ENCODE measurements around the gene NVL.
"Not testable (repeated sequence)": the region's sequence is repeated elsewhere in the genome, so short reads cannot be mapped to it uniquely, and the experiment has no call there.

NVL gene

GRCh38 chr1:224329842-224330753 lies at the start of gene NVL:
NVL (minus strand) TSS chr1:224330172; CDS start chr1:224330127, 45 bp downstream.
- DNase-seq: peak; percentile 76

- no peak for DNase-seq
These were observed 49.1 kb upstream of the NVL start for GRCh38 chr1:224378855-224379631.

GRCh38 chr1:224377676-224378006 lies 47.7 kb upstream of the NVL start:
- peak; percentile 48 for DNase-seq

- peak; percentile 11 for DNase-seq
These were observed 45.1 kb upstream of the NVL start for GRCh38 chr1:224375059-224375458.

GRCh38 chr1:224373008-224373590 lies 43.1 kb upstream of the NVL start:
- DNase-seq: no peak

- no peak for DNase-seq
These were observed 38.4 kb upstream of the NVL start for GRCh38 chr1:224368409-224368808.

GRCh38 chr1:224359207-224359606 lies 29.2 kb upstream of the NVL start:
- DNase-seq: no peak

GRCh38 chr1:224358237-224358636 lies 28.3 kb upstream of the NVL start:
- no peak for DNase-seq

GRCh38 chr1:224357626-224358124 lies 27.7 kb upstream of the NVL start:
- no peak for DNase-seq

- DNase-seq: peak; percentile 85
These were observed 27.0 kb upstream of the NVL start, which contains the start of gene CNIH4 for GRCh38 chr1:224356685-224357625. CNIH4 (plus strand) TSS chr1:224356879; CDS start chr1:224356925, 46 bp downstream.

GRCh38 chr1:224353975-224354925 lies 24.3 kb upstream of the NVL start:
- DNase-seq: no peak

- not testable (repeated sequence) for DNase-seq
These were observed 22.6 kb upstream of the NVL start for GRCh38 chr1:224352436-224353085.

GRCh38 chr1:224349716-224350115 lies 19.7 kb upstream of the NVL start:
- DNase-seq: not testable (repeated sequence)

GRCh38 chr1:224348137-224348536 lies 18.2 kb upstream of the NVL start:
- no peak for DNase-seq

- no peak for DNase-seq
These were observed 13.7 kb upstream of the NVL start for GRCh38 chr1:224343679-224344078.

GRCh38 chr1:224340453-224341384 lies 10.7 kb upstream of the NVL start:
- not testable (repeated sequence) for DNase-seq

GRCh38 chr1:224339442-224340033 lies 9.6 kb upstream of the NVL start:
- DNase-seq: no peak

GRCh38 chr1:224338150-224338838 lies 8.3 kb upstream of the NVL start:
- DNase-seq: no peak

Measured in NK-92 treated with Interleukin-12 subunit alpha and Interleukin-12 subunit beta, amount 100 ng/mL, for 24 hours (cell line).